GM18909 (cell line): ENCODE measurements around the gene TAB2.
"Not testable (repeated sequence)": the region's sequence is repeated elsewhere in the genome, so short reads cannot be mapped to it uniquely, and the experiment has no call there.

Experiments
- ATAC-seq: cut with Tn5 transposase; IDR thresholded peaks from one replicate; pipeline ENCODE4 v1.9.1; 2021; ENCODE audit warnings: mild to moderate bottlenecking; ENCODE audit not compliant: unreplicated experiment, poor library complexity

TAB2 gene

GRCh38 chr6:149438855-149439254 is 121.3 kb downstream of the TAB2 start:
- no peak for ATAC-seq

GRCh38 chr6:149439626-149440025 is 122.1 kb downstream of the TAB2 start:
- ATAC-seq: no peak

GRCh38 chr6:149440735-149441671 is 123.5 kb downstream of the TAB2 start:
- no peak for ATAC-seq

GRCh38 chr6:149441740-149442139 is 124.2 kb downstream of the TAB2 start:
- ATAC-seq: no peak

- no peak for ATAC-seq
These were observed 126.1 kb downstream of the TAB2 start for GRCh38 chr6:149443411-149444181.

GRCh38 chr6:149444360-149445094 is 127.0 kb downstream of the TAB2 start:
- ATAC-seq: not testable (repeated sequence)

- ATAC-seq: peak; percentile 47
These were observed 127.6 kb downstream of the TAB2 start for GRCh38 chr6:149445095-149445466.

GRCh38 chr6:149445573-149445972 is 128.1 kb downstream of the TAB2 start:
- peak; percentile 10 for ATAC-seq

- ATAC-seq: no peak
These were observed 129.4 kb downstream of the TAB2 start for GRCh38 chr6:149446791-149447376.

GRCh38 chr6:149448821-149449453 is 131.4 kb downstream of the TAB2 start:
- ATAC-seq: no peak

- no peak for ATAC-seq
These were observed 132.5 kb downstream of the TAB2 start for GRCh38 chr6:149449831-149450678.

- no peak for ATAC-seq
These were observed 133.3 kb downstream of the TAB2 start for GRCh38 chr6:149450679-149451375.

- ATAC-seq: no peak
These were observed 134.0 kb downstream of the TAB2 start for GRCh38 chr6:149451376-149452036.

- no peak for ATAC-seq
These were observed 134.8 kb downstream of the TAB2 start for GRCh38 chr6:149452037-149452939.

GRCh38 chr6:149453597-149454345 is 136.3 kb downstream of the TAB2 start:
- ATAC-seq: no peak

GRCh38 chr6:149454346-149454848 is 136.9 kb downstream of the TAB2 start:
- ATAC-seq: no peak
